GM19043 (cell line): Measurements from ENCODE around the gene PODXL.
"Not testable (repeated sequence)": the region's sequence is repeated elsewhere in the genome, so short reads cannot be mapped to it uniquely, and the experiment has no call there.

ENCODE experiments used
- ATAC-seq: cut with Tn5 transposase; IDR thresholded peaks from one replicate; pipeline ENCODE4 v1.9.1; 2021; ENCODE audit warnings: low read depth; ENCODE audit not compliant: unreplicated experiment

Gene PODXL

DNA sequence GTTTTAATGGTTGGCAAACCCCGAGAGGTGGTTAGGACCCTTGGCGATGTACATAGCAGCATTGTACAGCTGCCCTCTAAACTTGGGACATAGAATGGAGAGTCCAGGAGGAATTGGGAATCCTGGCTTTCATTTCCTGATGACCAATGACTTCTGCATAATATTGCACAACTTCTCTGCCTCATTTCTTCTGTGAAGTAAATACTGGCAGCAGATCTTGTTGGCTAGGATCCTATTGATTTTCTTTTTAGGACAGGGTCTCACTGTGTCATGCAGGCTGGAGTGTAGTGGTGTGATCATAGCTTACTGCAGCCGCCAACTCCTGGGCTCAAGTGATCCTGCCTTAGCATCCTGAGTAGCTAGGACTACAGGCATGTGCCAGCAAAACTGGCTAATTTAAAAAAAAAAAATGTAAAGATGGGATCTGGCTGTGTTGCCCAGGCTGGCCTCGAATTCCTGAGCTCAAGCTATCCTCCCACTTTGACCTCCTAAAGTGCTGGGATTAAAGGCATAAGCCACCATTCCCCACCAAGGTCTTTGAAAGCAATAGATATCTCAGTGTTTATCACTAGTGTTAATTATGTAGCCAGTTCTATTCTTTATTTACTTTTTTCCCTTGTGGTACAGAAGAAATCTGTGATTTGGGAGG lies 58.1 kb downstream of the PODXL start:
- no peak for ATAC-seq

DNA sequence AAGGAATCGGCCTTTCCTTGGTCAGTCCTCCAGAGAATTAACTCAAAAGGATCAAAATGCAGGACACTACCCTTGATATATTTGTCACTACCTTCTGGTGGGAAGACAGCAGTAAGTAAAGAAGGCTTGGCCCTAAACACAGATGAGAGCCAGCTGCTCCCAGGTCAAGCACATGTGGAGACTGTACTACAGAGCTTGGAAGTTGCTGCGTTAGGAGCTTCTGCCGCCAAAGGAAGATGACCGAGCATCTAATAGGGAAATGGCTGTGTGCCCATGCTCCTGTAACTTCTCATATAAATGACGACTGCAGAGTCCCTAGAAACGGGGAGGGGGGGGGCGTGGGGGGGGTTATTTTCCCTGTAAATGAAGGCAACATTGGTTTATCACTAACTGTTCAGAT lies 59.0 kb downstream of the PODXL start:
- ATAC-seq = no peak

DNA sequence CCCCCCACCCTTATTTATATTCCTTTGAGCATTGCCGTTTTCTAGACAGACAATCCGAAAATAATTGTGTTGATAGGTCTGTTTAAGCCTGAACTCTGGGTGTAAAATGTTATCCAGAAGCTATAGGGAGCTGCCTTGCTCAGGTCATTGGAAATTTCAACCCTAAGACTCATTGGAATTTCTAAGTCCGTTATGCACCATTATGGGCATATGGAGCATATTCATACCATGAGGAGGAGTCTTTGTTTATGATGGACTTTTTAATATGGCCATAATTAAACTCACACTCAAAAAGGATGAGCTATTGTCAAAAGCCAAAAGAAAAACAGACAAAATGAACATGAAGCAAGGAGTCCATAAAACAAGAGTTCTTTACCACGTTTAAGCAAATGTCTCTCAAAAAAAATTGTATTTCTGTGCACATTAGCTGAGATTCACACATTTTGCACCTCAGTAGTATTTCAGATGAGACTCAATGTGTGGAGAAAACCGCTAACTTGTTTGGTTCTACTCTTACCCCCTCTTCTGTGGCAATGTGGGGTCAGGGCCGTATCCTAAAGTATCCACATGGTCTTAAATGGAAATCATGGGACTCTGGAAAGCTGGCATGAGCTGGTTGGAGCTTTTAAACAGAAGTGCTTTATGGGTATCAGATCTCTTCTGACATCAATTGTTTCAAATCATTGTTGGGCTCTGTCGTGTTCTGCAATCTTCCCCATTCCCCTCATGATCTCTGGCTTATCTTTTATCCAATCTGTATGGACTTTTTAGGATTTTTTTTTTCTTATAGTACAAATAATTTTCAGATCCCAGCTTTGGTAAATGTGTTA lies 60.5 kb downstream of the PODXL start:
- no peak for ATAC-seq

DNA sequence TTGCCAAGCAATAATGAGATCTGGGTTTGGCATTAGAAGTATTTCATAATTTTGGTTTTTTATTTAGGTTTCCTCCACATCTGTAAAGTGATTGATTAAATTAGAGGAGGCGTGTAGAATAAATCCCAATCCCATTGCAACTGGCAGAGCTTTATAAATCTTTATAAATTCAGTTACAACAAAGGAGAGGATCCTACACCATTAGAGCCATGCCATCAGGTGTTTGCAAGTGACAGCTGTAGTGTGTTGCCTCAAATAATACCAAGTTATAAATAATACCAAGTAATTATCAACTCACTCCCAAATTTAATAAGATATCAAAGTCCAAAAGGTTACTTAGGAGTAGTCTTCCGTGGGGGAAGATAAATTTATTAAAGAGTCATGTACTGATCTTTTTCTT lies 62.2 kb downstream of the PODXL start:
- no peak for ATAC-seq

DNA sequence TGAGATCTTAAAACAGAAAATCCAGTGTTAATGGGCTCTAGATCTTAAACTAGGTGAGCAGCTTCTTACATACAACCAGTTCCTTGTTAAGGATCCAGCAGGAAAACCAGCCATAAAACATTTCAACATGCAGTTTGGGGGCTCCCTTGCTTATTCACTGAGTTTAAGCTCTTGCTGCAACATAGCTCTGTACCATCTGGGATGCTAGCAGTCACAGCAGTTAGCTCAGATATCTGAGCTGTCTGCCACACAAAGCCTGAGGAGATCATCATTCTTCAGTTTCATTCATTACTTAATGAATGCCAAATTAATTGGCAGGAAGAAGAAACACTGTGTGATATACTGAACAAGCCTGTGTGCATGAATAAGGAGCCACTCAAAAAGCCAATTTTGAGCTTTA lies 62.8 kb downstream of the PODXL start:
- no peak for ATAC-seq

DNA sequence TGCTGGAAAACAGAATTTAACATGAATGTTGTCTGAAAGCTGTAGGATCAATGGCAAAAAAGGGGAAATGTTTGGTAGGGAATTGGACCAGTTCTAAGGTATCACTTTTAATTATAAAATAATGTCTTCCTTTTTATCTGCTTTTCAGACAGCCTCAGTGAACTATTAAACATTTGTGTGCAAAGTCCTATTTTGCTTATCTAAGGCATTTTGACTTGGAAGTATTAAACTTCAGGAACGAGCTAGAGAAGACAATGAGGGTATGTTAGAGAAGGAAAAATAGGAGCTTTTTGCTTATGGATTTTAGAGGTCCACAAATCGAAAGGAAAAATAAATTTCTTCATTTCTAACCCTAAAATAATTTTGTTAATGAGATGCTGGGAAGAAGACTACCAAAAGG lies 63.3 kb downstream of the PODXL start:
- ATAC-seq = no peak

DNA sequence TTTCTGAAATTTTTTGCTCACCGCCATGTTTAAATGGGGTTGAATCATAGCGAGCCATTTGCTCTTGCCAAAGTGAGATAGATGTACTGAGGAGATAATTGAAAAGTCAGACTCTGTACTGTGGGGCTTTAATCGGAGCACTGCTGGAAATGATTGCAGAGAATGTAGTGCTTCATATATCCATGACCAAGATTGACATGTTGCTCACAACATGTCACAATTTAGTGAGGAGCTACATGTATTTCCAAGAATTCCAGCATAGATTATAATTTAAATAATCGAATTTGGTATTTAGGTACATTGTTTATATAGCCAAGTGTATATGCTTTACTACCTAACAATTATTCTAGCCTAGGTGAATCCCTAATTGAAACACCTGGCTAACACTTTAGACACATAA lies 66.5 kb downstream of the PODXL start:
- ATAC-seq = no peak

DNA sequence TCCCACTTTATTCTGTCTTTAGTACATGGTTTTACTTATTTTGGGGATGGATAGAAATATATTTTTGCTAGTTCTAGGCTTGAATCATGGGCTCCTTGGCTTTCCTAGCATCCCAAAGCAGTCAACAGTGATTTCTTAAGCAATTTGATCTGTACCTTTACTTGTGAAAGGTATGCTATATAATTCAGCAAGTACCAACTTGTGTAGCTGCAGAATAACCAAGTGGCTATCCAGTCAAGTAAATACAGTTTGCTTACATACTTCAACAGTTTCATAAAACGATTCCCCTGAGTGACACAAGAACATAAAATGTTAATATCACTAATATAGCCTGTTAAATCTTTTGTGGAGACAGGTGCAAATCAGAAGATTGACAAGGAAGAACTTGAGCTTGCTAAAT lies 67.2 kb downstream of the PODXL start:
- no peak for ATAC-seq

DNA sequence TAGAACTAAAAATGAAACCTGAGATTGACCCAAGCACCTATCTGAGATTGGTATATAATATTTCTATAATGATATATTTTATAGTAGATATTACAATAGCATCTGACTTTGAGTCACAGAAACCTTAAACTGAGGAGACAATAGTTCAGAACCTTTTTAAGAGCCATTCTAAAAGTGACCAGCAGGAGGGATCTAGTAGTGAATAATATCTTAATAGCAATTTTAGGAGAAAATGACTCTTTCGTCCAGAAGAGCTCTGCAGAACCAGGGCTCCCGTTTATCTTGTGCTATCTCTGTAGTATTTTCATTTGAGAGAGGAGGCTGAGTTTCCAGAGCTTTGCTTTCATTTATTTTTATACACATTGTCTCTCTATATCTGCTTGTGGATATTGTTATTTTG lies 68.1 kb downstream of the PODXL start:
- ATAC-seq = no peak

DNA sequence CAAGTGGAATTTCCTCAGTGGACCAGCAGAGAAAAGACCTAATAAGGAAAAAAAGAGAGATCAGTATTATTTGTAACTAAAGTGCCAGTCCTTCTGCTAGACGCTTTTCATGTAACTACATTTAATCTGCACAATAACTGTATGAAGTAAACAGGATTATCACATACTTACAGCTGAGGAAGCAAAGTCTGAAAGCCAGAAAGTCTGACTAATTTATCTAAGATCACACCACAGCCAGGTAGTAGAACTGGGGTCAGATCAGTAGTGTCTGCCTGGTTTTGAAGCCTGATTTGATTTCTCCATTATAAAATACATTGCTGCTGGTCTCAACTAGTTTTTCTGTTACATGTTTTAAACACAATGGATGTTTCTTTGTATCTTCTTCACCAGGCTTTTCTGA lies 69.2 kb downstream of the PODXL start:
- ATAC-seq = no peak

DNA sequence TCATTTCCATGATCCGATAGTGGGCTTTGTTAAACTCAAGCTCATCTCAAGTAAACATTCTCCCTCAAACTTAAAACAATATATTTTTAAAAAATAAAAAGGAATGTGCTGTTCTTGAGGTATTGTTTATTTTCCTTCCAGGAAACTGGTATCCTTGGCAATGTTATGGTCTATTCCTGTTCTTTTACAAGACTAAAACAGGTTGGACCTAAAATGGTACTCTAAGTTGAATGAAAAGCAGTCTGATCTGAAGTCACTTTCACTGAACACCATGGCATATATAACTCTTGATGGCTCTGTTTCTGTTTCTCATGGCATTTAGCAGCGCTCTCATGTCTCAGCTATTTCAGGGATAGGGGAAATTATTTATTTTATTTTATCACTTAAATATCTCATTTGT lies 70.1 kb downstream of the PODXL start:
- no peak for ATAC-seq

DNA sequence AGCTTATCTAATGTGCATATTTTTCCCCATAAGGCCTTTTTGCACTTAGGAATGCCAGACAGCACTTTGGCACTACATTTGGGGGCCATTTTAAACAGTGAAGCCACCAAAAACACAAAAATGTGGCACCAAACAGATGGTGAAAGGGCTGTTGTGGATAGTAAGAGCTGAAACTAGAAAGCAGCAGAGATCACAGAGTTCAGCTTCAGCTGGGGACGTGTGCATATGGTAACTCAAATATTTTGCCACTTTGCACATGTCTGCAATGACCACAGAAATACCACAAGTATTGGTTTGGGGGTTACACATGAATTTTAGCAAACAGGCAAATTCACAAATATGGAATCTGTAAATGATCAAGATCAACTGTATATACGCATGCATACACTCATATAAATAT lies 72.8 kb downstream of the PODXL start:
- no peak for ATAC-seq

DNA sequence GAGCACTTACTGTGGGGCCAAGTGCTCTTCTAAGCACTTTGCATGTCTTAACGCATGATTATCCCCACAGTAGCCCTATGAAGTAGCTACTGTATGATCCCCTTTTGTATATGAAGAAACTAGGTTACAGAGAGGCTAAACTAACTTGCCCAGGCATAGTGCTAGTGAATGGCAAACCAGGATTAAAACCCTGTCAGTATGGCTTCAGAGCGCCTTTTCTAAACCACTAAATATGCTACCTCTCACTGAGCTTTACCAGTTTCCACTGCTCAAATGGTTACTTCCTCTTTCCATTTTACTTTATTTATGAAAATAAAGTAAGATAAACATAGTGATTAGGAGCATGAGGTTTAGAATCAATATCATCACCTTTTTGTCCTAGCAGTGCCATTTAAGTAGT lies 73.6 kb downstream of the PODXL start:
- peak; percentile 43 for ATAC-seq

DNA sequence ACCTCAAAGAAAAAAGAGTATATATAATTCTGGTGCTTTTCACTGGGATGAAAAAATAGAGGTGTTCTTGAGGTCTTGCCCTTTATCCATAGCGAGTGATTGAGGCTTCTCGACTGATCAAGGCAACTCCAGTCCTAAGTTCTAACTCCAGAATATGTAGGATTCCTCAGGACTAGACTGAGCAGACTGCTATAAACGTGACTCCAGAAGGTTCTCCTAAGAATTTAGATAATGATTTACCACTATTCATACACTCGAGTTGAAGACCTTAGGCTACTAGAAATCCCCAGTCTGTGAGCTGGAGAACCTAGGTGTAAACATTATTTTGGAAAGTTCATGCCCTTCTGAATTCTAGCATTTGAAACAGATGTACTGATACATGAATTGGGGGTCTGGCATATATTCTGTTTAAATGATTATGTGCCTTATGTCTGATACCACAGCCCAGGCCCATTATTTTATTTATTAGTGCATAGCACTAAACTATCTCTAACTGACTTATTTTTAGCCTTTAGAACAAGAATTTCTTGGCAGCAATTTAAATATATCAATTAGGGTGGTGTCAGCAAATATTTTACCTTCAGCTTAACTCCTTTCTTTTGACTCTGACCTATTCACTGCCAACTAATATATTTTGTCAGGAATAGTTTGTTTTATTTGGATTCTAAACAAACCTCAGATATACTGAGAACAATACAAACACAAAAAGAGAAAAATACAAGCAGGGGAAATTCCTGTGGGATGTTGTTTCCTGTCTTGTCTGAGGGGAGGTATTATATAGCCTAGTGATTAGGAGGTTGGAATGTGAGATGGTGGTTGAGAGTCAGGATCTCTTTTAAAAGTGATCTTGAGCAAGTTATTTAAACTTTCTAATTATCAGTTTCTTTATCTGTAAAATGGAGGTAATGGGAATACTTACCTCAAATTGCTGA lies 75.8 kb downstream of the PODXL start:
- no peak for ATAC-seq

DNA sequence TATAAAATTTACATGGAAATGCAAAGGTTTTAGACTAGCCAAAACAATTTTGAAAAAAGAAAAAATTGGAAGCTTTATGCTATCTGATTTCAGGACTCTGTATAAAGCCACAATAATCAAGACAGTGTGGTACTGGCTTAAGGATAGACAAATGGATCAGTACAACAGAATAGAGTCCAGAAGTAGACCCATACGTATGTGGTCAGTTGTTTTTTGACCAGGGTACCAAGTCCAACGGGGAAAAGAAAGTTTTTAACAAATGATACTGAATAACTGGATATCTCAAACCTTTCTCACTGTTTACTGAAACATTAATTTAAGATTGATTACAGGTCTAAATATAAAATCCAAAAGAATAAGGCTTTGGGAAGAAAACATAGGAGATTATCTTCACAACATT lies 79.7 kb downstream of the PODXL start:
- no peak for ATAC-seq

DNA sequence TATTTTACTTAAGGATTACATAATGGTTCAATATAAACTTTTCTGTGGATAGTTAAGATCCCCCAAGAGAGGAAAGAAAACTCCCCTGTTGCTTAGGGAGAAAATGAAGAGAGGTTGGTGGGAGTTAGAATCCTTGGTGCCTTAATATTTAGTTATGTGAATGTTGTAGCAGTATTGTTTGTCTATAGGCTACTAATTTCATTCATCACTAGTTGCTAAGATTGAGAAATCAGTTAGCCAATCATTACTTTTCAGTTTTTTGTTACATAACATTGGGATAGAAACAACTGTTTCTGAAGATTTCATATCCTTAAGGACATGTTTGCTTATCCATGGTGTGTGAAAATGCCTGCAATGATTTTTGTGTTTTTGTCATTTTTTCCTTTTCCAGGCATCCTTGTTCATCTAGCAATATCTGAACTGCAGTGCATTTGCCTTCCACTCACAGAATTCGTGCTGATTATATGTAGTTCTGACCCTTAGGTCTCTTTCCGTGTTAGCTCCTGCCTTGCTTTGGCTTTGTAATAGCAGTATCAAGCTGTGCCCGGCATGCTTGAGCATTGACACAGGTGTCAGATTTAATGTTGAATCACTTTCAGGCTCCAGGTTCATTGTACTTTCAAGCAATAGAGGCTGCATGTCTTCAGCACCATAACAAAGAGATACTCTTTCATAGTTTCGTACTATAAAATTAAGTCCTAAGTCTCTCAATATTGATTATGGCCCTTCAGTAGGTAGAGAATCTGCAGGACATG lies 85.0 kb downstream of the PODXL start:
- no peak for ATAC-seq

DNA sequence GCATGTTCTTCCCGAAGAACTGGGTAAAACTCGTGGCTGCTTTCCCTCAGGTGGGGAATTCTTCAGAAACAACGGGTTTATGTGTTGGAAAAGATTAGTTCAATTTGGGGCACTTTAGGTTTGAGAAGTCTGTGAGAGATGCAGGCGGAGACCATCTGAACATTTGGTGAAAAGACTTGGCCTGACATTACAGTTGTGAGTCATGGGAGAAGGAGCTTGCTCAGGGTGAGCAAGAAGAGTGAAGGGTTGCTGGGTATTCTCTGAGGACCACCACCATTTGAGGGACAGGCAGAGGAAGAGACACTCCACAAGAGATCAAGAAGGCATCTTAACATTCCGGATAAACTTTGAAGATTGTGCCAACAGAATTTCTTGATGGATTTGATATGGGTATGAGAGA lies 88.6 kb downstream of the PODXL start:
- ATAC-seq = no peak

DNA sequence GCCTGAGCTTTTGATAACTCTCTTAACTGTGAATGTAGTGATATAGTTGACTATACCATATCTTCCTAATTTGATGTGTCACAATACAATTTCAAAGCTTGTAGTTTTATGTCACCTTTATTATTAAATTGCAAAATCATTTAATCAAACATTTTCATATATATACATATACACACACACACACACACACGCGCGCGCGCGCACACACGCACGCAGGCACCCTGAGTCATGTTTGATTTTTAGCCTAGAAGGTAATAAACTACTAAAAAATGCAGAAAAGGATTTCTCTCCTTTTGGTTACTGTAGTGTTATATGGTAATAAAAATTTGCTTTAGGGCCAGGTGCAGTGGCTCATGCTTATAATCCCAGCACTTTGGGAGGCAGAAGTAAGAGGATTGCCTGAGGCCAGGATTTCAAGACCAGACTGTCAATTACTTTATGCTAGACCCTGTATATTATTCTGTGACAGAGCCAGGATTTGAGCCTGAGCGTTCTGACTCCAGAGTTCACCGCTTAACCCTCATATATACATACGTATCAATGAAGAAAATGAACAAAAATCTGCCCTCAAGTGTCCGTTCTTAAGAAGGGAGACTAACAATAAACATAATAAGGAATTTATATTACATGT lies 89.6 kb downstream of the PODXL start:
- ATAC-seq = no peak

DNA sequence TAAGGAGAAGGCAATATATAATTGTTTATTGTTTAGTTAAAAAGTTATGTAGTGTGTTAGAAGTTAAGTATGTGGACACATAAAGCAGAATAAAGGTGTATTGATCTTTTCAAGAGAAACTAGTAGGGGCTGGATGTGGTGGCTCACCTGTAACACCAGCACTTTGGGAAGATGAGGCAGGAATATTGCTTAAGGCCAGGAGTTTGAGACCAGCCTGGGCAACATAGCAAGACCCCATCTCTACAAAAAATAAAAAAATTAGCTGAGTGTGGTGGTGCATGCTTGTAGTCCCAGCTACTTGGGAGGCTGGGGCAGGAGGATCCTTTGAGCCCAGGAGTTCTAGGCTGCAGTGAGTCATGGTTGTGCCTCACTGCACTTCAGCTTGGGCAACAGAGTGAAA lies 93.7 kb downstream of the PODXL start:
- ATAC-seq = not testable (repeated sequence)

DNA sequence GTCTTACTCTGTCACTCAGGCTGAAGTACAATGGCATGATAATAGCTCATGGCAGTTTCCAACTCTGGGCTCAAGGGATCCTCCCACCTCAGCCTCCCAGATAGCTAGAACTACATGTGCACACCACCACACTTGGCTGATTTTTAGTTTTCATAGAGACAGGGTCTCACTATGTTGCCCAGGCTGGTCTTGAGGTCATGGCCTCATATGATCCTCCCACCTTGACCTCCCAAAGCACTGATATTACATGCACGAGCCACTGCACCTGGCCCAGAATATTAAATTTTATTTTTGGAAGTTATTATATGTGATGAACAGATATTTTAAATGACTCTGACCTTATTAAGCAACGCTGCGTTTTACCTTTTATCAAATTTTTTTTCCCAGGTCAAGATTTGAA lies 94.4 kb downstream of the PODXL start:
- no peak for ATAC-seq
